ENCODE results near the gene NCOA7. TPM values are rescaled to one million over a fixed set of nuclear protein-coding genes. Genes with fewer than 3 reads are reported as not detected.

Gene NCOA7
- total RNA-seq, 4 donors from 2014 or later = 11.1 to 28.4 (median 22.1) TPM

- DNase-seq (ENCODE audit: low spot score in 2 of 2) = no peak
Observed at GRCh38 chr6:125781314-125781868, 9.4 kb upstream of the NCOA7 start.

GRCh38 chr6:125784365-125784764 lies 6.4 kb upstream of the NCOA7 start:
- DNase-seq (ENCODE audit: low spot score in 2 of 2) = no peak
- no peak overlapping the region for H3K27ac ChIP-seq
- 70% methylated on average over 2 of the region's 2 CpGs for WGBS

More at GRCh38 chr6:125781314-125781868, 9.4 kb upstream of the NCOA7 start:
- Histone ChIP-seq H3K4me3 (peak overlapping the region; percentile 53), H3K27me3 (no peaks in the 10 kb centered on the region), H3K9me3 (no peaks in the 10 kb centered on the region), H3K36me3 (no peaks in the 10 kb centered on the region), H3K27ac (peak overlapping the region; percentile 96), H3K4me1 (peaks cover 10% of the 10 kb centered on the region)
- under 1% methylated on average over 3 of the region's 3 CpGs for WGBS
- no peak for TF ChIP-seq EP300 (IDR thresholded peaks at IDR 0.05)
- no peak for TF ChIP-seq CTCF (IDR thresholded peaks at IDR 0.05)
- TF ChIP-seq POLR2AphosphoS5 (IDR thresholded peaks at IDR 0.05) = no peak
- no peak for TF ChIP-seq POLR2A (IDR thresholded peaks at IDR 0.05)

GRCh38 chr6:125787791-125788190 lies 3.0 kb upstream of the NCOA7 start:
- Histone ChIP-seq H3K4me1 (peaks cover 37% of the 10 kb centered on the region), H3K27me3 (no peaks in the 10 kb centered on the region), H3K4me3 (no peak overlapping the region), H3K27ac (no peak overlapping the region), H3K36me3 (no peaks in the 10 kb centered on the region), H3K9me3 (no peaks in the 10 kb centered on the region)
- TF ChIP-seq CTCF (IDR thresholded peaks at IDR 0.05) (no peak), POLR2A (IDR thresholded peaks at IDR 0.05) (no peak), POLR2AphosphoS5 (IDR thresholded peaks at IDR 0.05) (no peak), EP300 (IDR thresholded peaks at IDR 0.05) (no peak)
- 42% methylated on average over 2 of the region's 2 CpGs for WGBS
- DNase-seq (ENCODE audit: low spot score in 2 of 2) = no peak

More at GRCh38 chr6:125784365-125784764, 6.4 kb upstream of the NCOA7 start:
- no peaks in the 10 kb centered on the region for H3K36me3 ChIP-seq
- peaks cover 20% of the 10 kb centered on the region for H3K4me1 ChIP-seq
- no peak for TF ChIP-seq EP300 (IDR thresholded peaks at IDR 0.05)
- TF ChIP-seq POLR2A (IDR thresholded peaks at IDR 0.05) = no peak
- no peak for TF ChIP-seq POLR2AphosphoS5 (IDR thresholded peaks at IDR 0.05)
- TF ChIP-seq CTCF (IDR thresholded peaks at IDR 0.05) = no peak
- no peaks in the 10 kb centered on the region for H3K27me3 ChIP-seq
- no peaks in the 10 kb centered on the region for H3K9me3 ChIP-seq
- no peak overlapping the region for H3K4me3 ChIP-seq

GRCh38 chr6:125789167-125789566 lies 1.6 kb upstream of the NCOA7 start:
- no peak for TF ChIP-seq CTCF (IDR thresholded peaks at IDR 0.05)
- TF ChIP-seq EP300 (IDR thresholded peaks at IDR 0.05) = no peak
- peak in 1 of 3 donors; percentile 31 for TF ChIP-seq POLR2AphosphoS5 (IDR thresholded peaks at IDR 0.05)
- no peak for TF ChIP-seq POLR2A (IDR thresholded peaks at IDR 0.05)
- Histone ChIP-seq H3K27ac (peak overlapping the region; percentile 99), H3K4me1 (peaks cover 51% of the 10 kb centered on the region), H3K27me3 (no peaks in the 10 kb centered on the region), H3K9me3 (no peaks in the 10 kb centered on the region), H3K36me3 (no peaks in the 10 kb centered on the region), H3K4me3 (no peak overlapping the region)
- WGBS = 26% methylated on average over 1 of the region's 1 CpG
- DNase-seq (ENCODE audit: low spot score in 2 of 2) = no peak

- TF ChIP-seq POLR2AphosphoS5 (IDR thresholded peaks at IDR 0.05) = no peak
- TF ChIP-seq EP300 (IDR thresholded peaks at IDR 0.05) = no peak
- no peak for TF ChIP-seq POLR2A (IDR thresholded peaks at IDR 0.05)
- TF ChIP-seq CTCF (IDR thresholded peaks at IDR 0.05) = no peak
- no peaks in the 10 kb centered on the region for H3K27me3 ChIP-seq
- peak in 1 of 2 donors; percentile 74 for DNase-seq (ENCODE audit: low spot score in 2 of 2)
- H3K4me1 ChIP-seq = peaks cover 55% of the 10 kb centered on the region
- 17% methylated on average over 14 of the region's 19 CpGs for WGBS
- H3K9me3 ChIP-seq = no peaks in the 10 kb centered on the region
- H3K36me3 ChIP-seq = no peaks in the 10 kb centered on the region
- peak overlapping the region; percentile 99 for H3K27ac ChIP-seq
- H3K4me3 ChIP-seq = peak overlapping the region; percentile 95
Observed at GRCh38 chr6:125789576-125790357, 993 bp upstream of the NCOA7 start.

Data from suprapubic skin (tissue), 4 donors.